GM12878 (cell line): ENCODE results near the gene BBS2. TPM values are rescaled to one million over a fixed set of nuclear protein-coding genes. Genes with fewer than 3 reads are reported as not detected.

Experiments
- ATAC-seq: fragments of 200-7000 bp; cut with Tn5 transposase; 3 replicates; pipeline ENCODE4 v1.9.1; 2020; ENCODE audit warnings: mild to moderate bottlenecking, moderate library complexity
- BruUV-seq: library from RNA; stranded (reverse); fragments of 400-500 nt; replicated peaks from 2 replicates; lab custom pipeline; 2021; lab: Mats Ljungman, UMichigan
- CTCF ChIA-PET: fragments of 300-600 bp; sonication (Branson Sonifier 250); formaldehyde crosslinking; extraction: SDS; loops from one replicate; lab custom pipeline; 2021; ENCODE audit warnings: inconsistent platforms; lab: Yijun Ruan, JAX
- POLR2A ChIA-PET: fragments of 350-600 bp; formaldehyde crosslinking; extraction: SDS; loops from one replicate; lab custom pipeline; 2021; ENCODE audit warnings: inconsistent platforms; lab: Charles Lee
- RAD21 ChIA-PET: fragments of 300-600 bp; sonication (Branson Sonifier 250); formaldehyde crosslinking; loops from one replicate; lab custom pipeline; 2023; ENCODE audit warnings: antibody characterized with exemption; ENCODE audit not compliant: unreplicated experiment; lab: Charles Lee
- SMC1A ChIA-PET: fragments of 300-600 bp; sonication (Branson Sonifier 250); formaldehyde crosslinking; loops from one replicate; lab custom pipeline; 2023; ENCODE audit not compliant: unreplicated experiment, uncharacterized antibody; lab: Charles Lee
- DNase-seq: peaks from one replicate; pipeline ENCODE4 v3.0.0-alpha.2; 2011; ENCODE audit warnings: low read depth, low spot score
- FAIRE-seq: peaks from 3 replicates; lab custom pipeline; 2011; peaks lifted over from hg19 to GRCh38; lab: Jason Lieb, UNC
- H2AFZ ChIP-seq: 2 replicates; pipeline ENCODE4 v1.6.0; 2011; ENCODE audit warnings: low read depth, low read length, control low read depth; ENCODE audit not compliant: control insufficient read depth
- H3K27ac ChIP-seq: 2 replicates; pipeline ENCODE4 v1.5.1; 2011; ENCODE audit warnings: control low read depth; ENCODE audit not compliant: control insufficient read depth, insufficient read depth
- H3K27me3 ChIP-seq, 2 experiments: replicated peaks in 1 of 2; 2 replicates each; pipeline versions ENCODE4 v1.6.0 to v1.6.1; 2011; ENCODE audit warnings: low read length in 1 of 2; ENCODE audit not compliant: control insufficient read depth in 2 of 2, insufficient read depth in 2 of 2
- H3K36me3 ChIP-seq, 2 experiments: 2 replicates each; pipeline ENCODE4 v1.5.1; 2011; ENCODE audit warnings: low read length in 1 of 2; ENCODE audit not compliant: control insufficient read depth in 2 of 2, insufficient read depth in 2 of 2
- H3K4me1 ChIP-seq: 2 replicates; pipeline ENCODE4 v1.6.1; 2011; ENCODE audit warnings: mild to moderate bottlenecking, low read length, moderate library complexity, mixed read lengths; ENCODE audit not compliant: control insufficient read depth, insufficient read depth
- H3K4me2 ChIP-seq: 2 replicates; pipeline ENCODE4 v1.6.0; 2011; ENCODE audit warnings: control low read depth; ENCODE audit not compliant: control insufficient read depth, insufficient read depth
- H3K4me3 ChIP-seq: fragments of 200-600 bp; sonication (generic); 2 replicates; pipeline ENCODE4 v1.5.1; 2016
- H3K79me2 ChIP-seq: 2 replicates; pipeline ENCODE4 v1.6.0; 2011; ENCODE audit warnings: low read length; ENCODE audit not compliant: control insufficient read depth, insufficient read depth
- H3K9ac ChIP-seq: 2 replicates; pipeline ENCODE4 v1.8.0; 2011; ENCODE audit warnings: low read length, control low read depth, mixed read lengths; ENCODE audit not compliant: control insufficient read depth, insufficient read depth
- H3K9me3 ChIP-seq: replicated peaks from 3 replicates; pipeline ENCODE4 v1.5.1; 2011; ENCODE audit warnings: mild to moderate bottlenecking, low read length; ENCODE audit not compliant: control insufficient read depth, insufficient read depth
- H4K20me1 ChIP-seq: 2 replicates; pipeline ENCODE4 v1.6.0; 2011; ENCODE audit not compliant: control insufficient read depth, insufficient read depth
- E2F4 ChIP-seq: IDR thresholded peaks from 2 replicates; pipeline ENCODE4 v1.6.1; 2012; ENCODE audit warnings: low read depth, low read length, improper control_type of control experiment
- EED ChIP-seq: sonication (generic); IDR thresholded peaks from 2 replicates; pipeline ENCODE4 v1.6.1; 2016; ENCODE audit warnings: antibody characterized with exemption, low read depth
- HCFC1 ChIP-seq: fragments of 150-350 bp; IDR thresholded peaks from 2 replicates; pipeline ENCODE4 v1.6.1; 2014; ENCODE audit warnings: low read length
- IKZF2 ChIP-seq, 2 experiments: fragments of 450-650 bp; IDR thresholded peaks; 2 replicates each; pipeline ENCODE4 v1.6.1; 2017; ENCODE audit warnings: mild to moderate bottlenecking in 2 of 2, moderate library complexity in 2 of 2
- LARP7 ChIP-seq: fragments of 450-650 bp; IDR thresholded peaks from 2 replicates; pipeline ENCODE4 v1.6.1; 2017; ENCODE audit warnings: mild to moderate bottlenecking
- MEF2A ChIP-seq: IDR thresholded peaks from 2 replicates; pipeline ENCODE4 v1.6.1; 2011; ENCODE audit warnings: low read depth, mild to moderate bottlenecking, low read length, moderate library complexity; ENCODE audit not compliant: insufficient read depth
- MTA2 ChIP-seq: fragments of 450-650 bp; IDR thresholded peaks from 2 replicates; pipeline ENCODE4 v1.6.1; 2016; ENCODE audit warnings: low read depth, mild to moderate bottlenecking, moderate library complexity
- MYC ChIP-seq: IDR thresholded peaks from 2 replicates; pipeline ENCODE4 v1.6.1; 2011; ENCODE audit warnings: mild to moderate bottlenecking, low read length, moderate library complexity, inconsistent platforms; ENCODE audit not compliant: insufficient read depth, insufficient replicate concordance, insufficient read length, severe bottlenecking
- NR2C2 ChIP-seq: IDR thresholded peaks from 2 replicates; pipeline ENCODE4 v1.6.1; 2011; ENCODE audit warnings: borderline replicate concordance, low read depth; ENCODE audit not compliant: control insufficient read depth, insufficient read length
- NR2F1 ChIP-seq: fragments of 450-650 bp; conservative IDR thresholded peaks from 2 replicates; pipeline ENCODE4 v1.6.1; 2017; ENCODE audit warnings: mild to moderate bottlenecking
- RBBP5 ChIP-seq: fragments of 200-600 bp; sonication (generic); conservative IDR thresholded peaks from 2 replicates; pipeline ENCODE4 v1.6.1; 2016
- SIN3A ChIP-seq: IDR thresholded peaks from 2 replicates; pipeline ENCODE4 v1.6.1; 2012; ENCODE audit warnings: low read depth, low read length, improper control_type of control experiment
- SP1 ChIP-seq: IDR thresholded peaks from one replicate; pipeline ENCODE4 v1.6.1; 2011; ENCODE audit warnings: low read depth, low read length
- ZBED1 ChIP-seq: IDR thresholded peaks from 2 replicates; pipeline ENCODE4 v1.6.1; 2016; ENCODE audit warnings: borderline replicate concordance
- ZNF384 ChIP-seq: IDR thresholded peaks from 2 replicates; pipeline ENCODE4 v1.6.1; 2012; ENCODE audit warnings: low read depth, mild to moderate bottlenecking, low read length, improper control_type of control experiment, borderline replicate concordance
- WGBS: methylation state at CpG from one replicate; pipeline ENCODE4 v1.1.6; 2016; ENCODE audit warnings: low lambda C conversion rate; ENCODE audit not compliant: insufficient replicate concordance, insufficient coverage; ENCODE audit errors: missing lambda C conversion rate; 5-methylcytosine and 5-hydroxymethylcytosine counted together
- in situ Hi-C: fragments of 300-500 bp; cut with MboI; formaldehyde crosslinking; loops from 9 replicates; pipeline ENCODE4 v1.14.3; 2018; ENCODE audit warnings: mixed read lengths
- intact Hi-C: fragments of 100-400 bp; cut with micrococcal nuclease; formaldehyde crosslinking; loops from one replicate; pipeline ENCODE4 v1.14.2; 2022; ENCODE audit not compliant: unreplicated experiment
- polyA plus RNA-seq, 11 experiments: library from polyadenylated mRNA; depleted of rRNA in 4 of 11; unstranded in 6 of 11; stranded (reverse) in 5 of 11; fragments of >200 nt; fragmentation: Nextera tagmentation in 4 of 11; fragmentation: Illumina TruSeq in 1 of 11; extraction: Ambion mirVana in 4 of 11; extraction: Trizol in 1 of 11; gene quantifications; 1 replicate in 1 of 11; 2 replicates in 10 of 11; pipeline versions ENCODE4 v1.2.1 to v1.2.3, GENCODE V29; 2011 to 2016; ENCODE audit warnings: inconsistent platforms in 2 of 11, missing spikeins in 2 of 11, low read depth in 1 of 11
- total RNA-seq, 4 experiments: library from RNA; depleted of rRNA in 3 of 4; stranded (reverse); fragments of >200 nt in 3 of 4; fragmentation: Illumina TruSeq in 1 of 4; extraction: Trizol in 1 of 4; gene quantifications; 2 replicates each; pipeline versions ENCODE4 v1.2.1 to v1.2.3, GENCODE V29; 2013 to 2021

The BBS2 gene
- total and polyA plus RNA-seq, 10 of the 15 experiments (the other 5 are each of a cell fraction or from before 2014, with no cell fraction given) = 4.9 to 38.3 (median 16.4) TPM

GRCh38 chr16:56542039-56542438 is 22.2 kb upstream of the BBS2 start:
- Histone ChIP-seq H2AFZ (no peak overlapping the region), H3K4me3 (no peak overlapping the region), H3K9me3 (no peaks in the 10 kb centered on the region; the same call in 2 of the 3 replicates), H4K20me1 (no peaks in the 10 kb centered on the region), H3K79me2 (no peaks in the 10 kb centered on the region), H3K9ac (no peak overlapping the region), H3K27me3 (no peaks in the 10 kb centered on the region), H3K4me1 (no peaks in the 10 kb centered on the region), H3K4me2 (no peak overlapping the region), H3K27ac (no peak overlapping the region), H3K36me3 (no peaks in the 10 kb centered on the region)
- BruUV-seq = no TSS peak
- TF ChIP-seq E2F4 (no peak), SP1 (no peak), MYC (no peak), NR2C2 (no peak), HCFC1 (no peak), LARP7 (no peak), EED (no peak), MEF2A (no peak), MTA2 (no peak), IKZF2 (IDR thresholded peaks at IDR 0.05) (no peak), RBBP5 (no peak), NR2F1 (no peak), ZNF384 (no peak), ZBED1 (no peak), SIN3A (no peak)
- ChIA-PET POLR2A (no interaction called here), SMC1A (no interaction called here), CTCF (no interaction called here), RAD21 (no interaction called here)
- no peak for ATAC-seq
- intact Hi-C loops = no loop called here
- DNase-seq = no peak
- FAIRE-seq = no peak
- in situ Hi-C loops = no loop called here
- WGBS = 3% methylated on average over 2 of the region's 2 CpGs
